ENCODE data around the gene CD27. TPM values are rescaled to one million over a fixed set of nuclear protein-coding genes. Genes with fewer than 3 reads are reported as not detected.
"Not testable (repeated sequence)": the region's sequence is repeated elsewhere in the genome, so short reads cannot be mapped to it uniquely, and the experiment has no call there.

Gene CD27
- total RNA-seq, 1 experiment from 2014 or later: 0.28 TPM

DNA sequence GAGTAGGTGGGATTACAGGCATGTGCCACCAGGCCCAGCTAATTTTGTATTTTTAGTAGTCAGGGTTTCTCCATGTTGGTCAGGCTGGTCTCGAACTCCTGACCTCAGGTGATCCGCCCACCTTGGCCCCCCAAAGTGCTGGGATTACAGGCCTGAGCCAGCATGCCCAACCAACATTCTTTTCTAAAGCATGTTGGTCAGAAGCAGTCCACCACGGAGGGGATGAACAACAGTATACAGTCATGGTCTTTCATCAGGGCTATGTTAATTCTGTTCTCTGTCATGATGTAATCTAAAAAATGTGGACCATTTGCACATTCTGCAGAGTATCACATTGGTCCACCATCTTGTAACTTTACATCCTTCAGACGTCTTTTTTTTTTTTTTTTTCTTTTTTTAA is 44.7 kb downstream of the CD27 start:
- ATAC-seq (no peak), DNase-seq (ENCODE audit: low spot score) (no peak)
- TF ChIP-seq ZMAT4 (CRISPR knock-in tag; IDR thresholded peaks at IDR 0.05) (no peak), SP1 (CRISPR knock-in tag; conservative IDR thresholded peaks at IDR 0.05) (no peak)
- Mint-ChIP-seq H3K4me3 (no peak overlapping the region), H3K36me3 (peaks cover 12% of the 10 kb centered on the region), H3K27ac (no peak overlapping the region; the same call in 1 of the 2 replicates), H3K4me1 (peaks cover 10% of the 10 kb centered on the region), H3K27me3 (ENCODE audit: low read depth) (no peaks in the 10 kb centered on the region), H3K9me3 (no peaks in the 10 kb centered on the region)
- ChIA-PET CTCF (no interaction called here), POLR2A (interaction anchor here (0.7 kb wide), 1 partner anchor 20 kb away, joined by 6 read pairs; no protein-coding TSS in a partner anchor)

DNA sequence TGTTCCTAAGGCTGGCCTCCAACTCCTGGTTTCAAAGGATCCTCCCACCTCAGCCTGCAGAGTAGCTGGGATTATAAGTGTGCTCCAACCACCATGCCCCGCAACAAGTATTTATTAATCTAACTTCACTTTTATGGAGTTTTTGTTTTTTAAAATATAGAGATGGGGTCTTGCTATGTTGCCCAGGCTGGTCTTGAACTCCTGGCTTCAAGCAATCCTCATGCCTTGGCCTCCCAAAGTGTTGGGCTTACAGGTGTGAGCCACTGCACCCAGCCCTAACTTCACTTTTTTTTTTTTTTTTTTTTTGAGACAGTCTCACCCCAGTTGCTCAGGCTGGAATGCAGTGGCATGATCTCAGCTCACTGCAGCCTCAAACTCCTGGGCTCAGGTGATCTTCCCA is 45.9 kb downstream of the CD27 start:
- ATAC-seq; H3K27me3 Mint-ChIP-seq (ENCODE audit: low read depth); DNase-seq (ENCODE audit: low spot score); H3K9me3 Mint-ChIP-seq; CTCF ChIA-PET; H3K4me3 Mint-ChIP-seq; H3K27ac Mint-ChIP-seq: not testable (repeated sequence)
- POLR2A ChIA-PET: interaction anchor here (0.6 to 0.7 kb wide), 3 partner anchors 42 to 185 kb away, joined by 3 to 5 read pairs (median 4); partner anchors contain the start of gene GAPDH
- Mint-ChIP-seq H3K4me1 (peaks cover 21% of the 10 kb centered on the region), H3K36me3 (peaks cover 19% of the 10 kb centered on the region)

DNA sequence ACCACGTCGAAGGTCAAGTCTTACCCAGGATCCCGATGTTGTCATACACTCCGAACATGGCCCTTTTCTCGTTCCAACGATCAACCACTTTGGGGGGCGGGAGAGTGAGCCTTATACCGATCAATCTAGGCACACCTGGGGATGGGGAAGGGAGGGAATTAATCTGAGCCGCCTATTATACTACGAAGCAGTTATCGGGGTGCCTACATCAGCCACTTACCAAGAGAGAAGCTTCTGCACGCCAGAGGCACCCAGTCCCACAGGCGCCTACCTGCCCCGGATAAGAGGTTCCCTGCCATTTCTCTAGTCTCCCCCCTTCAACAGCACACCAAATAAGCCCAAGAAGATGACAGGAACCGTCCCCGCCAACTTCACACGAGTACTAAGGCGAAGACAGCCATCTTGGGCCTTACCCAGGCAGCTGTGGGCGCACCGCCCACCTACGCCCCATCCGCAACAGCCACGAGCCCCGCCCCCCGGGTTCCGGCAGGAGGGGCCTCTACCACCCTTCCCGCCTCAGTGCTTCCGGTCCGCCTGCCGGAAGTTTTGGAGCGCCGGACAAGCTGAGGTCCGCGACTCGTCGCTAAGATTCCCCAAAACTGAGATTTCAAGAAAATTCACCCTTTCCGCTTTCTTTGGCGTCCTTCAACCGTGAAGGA is 48.2 kb downstream of the CD27 start, which contains the start of gene MRPL51:
MRPL51 (minus strand) TSS at position 425 of the 659 bp plus-strand sequence; CDS start at position 299, 126 bp downstream.
- ChIA-PET POLR2A (interaction anchor here (0.6 to 1.4 kb wide), 11 partner anchors 8 to 274 kb away, joined by 3 to 17 read pairs (median 3); partner anchors contain the start of genes GAPDH, TAPBPL, VAMP1 and ZNF384), CTCF (interaction anchor here (0.6 to 1.3 kb wide), 11 partner anchors 19 to 379 kb away, joined by 3 to 8 read pairs (median 5); partner anchors contain the start of gene VAMP1)
- DNase-seq (ENCODE audit: low spot score) (peak; percentile 98), ATAC-seq (peak; percentile 84)
- Mint-ChIP-seq H3K27me3 (ENCODE audit: low read depth) (no peaks in the 10 kb centered on the region), H3K27ac (peak within 1 kb of the TSS; percentile 97), H3K9me3 (no peaks in the 10 kb centered on the region), H3K36me3 (peaks cover 38% of the 10 kb centered on the region), H3K4me3 (peak within 1 kb of the TSS; percentile 93), H3K4me1 (peaks cover 25% of the 10 kb centered on the region)
- 0 out of 2 replicates have a peak, but pooled peaks have one; percentile 63 for TF ChIP-seq TEAD1 (CRISPR knock-in tag; IDR thresholded peaks at IDR 0.05)
- TF ChIP-seq CREM (CRISPR knock-in tag; IDR thresholded peaks at IDR 0.05): 0 out of 2 replicates have a peak, but pooled peaks have one; percentile 70
- peak; percentile 32; the same call in 1 of the 2 replicates for TF ChIP-seq FOXP1 (CRISPR knock-in tag; IDR thresholded peaks at IDR 0.05; ENCODE audit: borderline replicate concordance)
- TF ChIP-seq, protein P1, sequence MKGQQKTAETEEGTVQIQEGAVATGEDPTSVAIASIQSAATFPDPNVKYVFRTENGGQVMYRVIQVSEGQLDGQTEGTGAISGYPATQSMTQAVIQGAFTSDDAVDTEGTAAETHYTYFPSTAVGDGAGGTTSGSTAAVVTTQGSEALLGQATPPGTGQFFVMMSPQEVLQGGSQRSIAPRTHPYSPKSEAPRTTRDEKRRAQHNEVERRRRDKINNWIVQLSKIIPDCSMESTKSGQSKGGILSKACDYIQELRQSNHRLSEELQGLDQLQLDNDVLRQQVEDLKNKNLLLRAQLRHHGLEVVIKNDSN (CRISPR knock-in tag; IDR thresholded peaks at IDR 0.05): peak; percentile 54; the same call in 1 of the 2 replicates
- no peak for TF ChIP-seq PRRX2 (CRISPR knock-in tag; IDR thresholded peaks at IDR 0.05)
- peak; percentile 71; the same call in 1 of the 2 replicates for TF ChIP-seq GABPB1 (CRISPR knock-in tag; IDR thresholded peaks at IDR 0.05)
- TF ChIP-seq ZNF232 (CRISPR knock-in tag; IDR thresholded peaks at IDR 0.05): no peak
- peak; percentile 89 for TF ChIP-seq SP1 (CRISPR knock-in tag; conservative IDR thresholded peaks at IDR 0.05)
- TF ChIP-seq FOXK1 (CRISPR knock-in tag; IDR thresholded peaks at IDR 0.05): peak; percentile 97
- peak; percentile 33; the same call in 1 of the 2 replicates for TF ChIP-seq ARID4B (CRISPR knock-in tag; IDR thresholded peaks at IDR 0.05; ENCODE audit: borderline replicate concordance)
- TF ChIP-seq TEAD4 (CRISPR knock-in tag; IDR thresholded peaks at IDR 0.05): 0 out of 2 replicates have a peak, but pooled peaks have one; percentile 28
- TF ChIP-seq ZNF317 (CRISPR knock-in tag; IDR thresholded peaks at IDR 0.05; ENCODE audit: borderline replicate concordance, low read depth): no peak
